HCT116 (cell line): ENCODE measurements around the gene PIP4K2A. TPM values are rescaled to one million over a fixed set of nuclear protein-coding genes. Genes with fewer than 3 reads are reported as not detected.

Source experiments
- ATAC-seq: fragments of 200-7000 bp; cut with Tn5 transposase; 2 replicates; pipeline ENCODE4 v1.9.1; 2020; ENCODE audit warnings: mild to moderate bottlenecking, moderate library complexity
- BruUV-seq: library from RNA; stranded (reverse); fragments of 400-500 nt; replicated peaks from 2 replicates; lab custom pipeline; 2021; lab: Mats Ljungman, UMichigan
- CTCF ChIA-PET: fragments of 300-600 bp; sonication (Branson Sonifier 250); formaldehyde crosslinking; loops from one replicate; lab custom pipeline; 2021; ENCODE audit warnings: antibody characterized with exemption; lab: Charles Lee
- POLR2A ChIA-PET: fragments of 300-600, 350-600 bp; sonication (Branson Sonifier 250); formaldehyde crosslinking; loops from one replicate; lab custom pipeline; 2021; ENCODE audit warnings: antibody characterized with exemption; lab: Charles Lee
- RAD21 ChIA-PET, 2 experiments: fragments of 300-600 bp; sonication (Branson Sonifier 250); formaldehyde crosslinking; loops; one replicate each; lab custom pipeline; 2023; ENCODE audit warnings: low total read pairs in 2 of 2; ENCODE audit not compliant: uncharacterized antibody in 2 of 2, unreplicated experiment in 2 of 2, low non-redundant PET in 1 of 2; lab: Charles Lee
- DNase-seq: peaks from one replicate; pipeline ENCODE4 v3.0.0-alpha.2; 2010; ENCODE audit warnings: low read depth, low spot score
- H2AFZ ChIP-seq: fragments of 200-600 bp; shearing (Covaris generic), sonication (generic); 2 replicates; pipeline ENCODE4 v1.6.1; 2017; ENCODE audit warnings: low read depth, mixed run types, mixed read lengths, antibody characterized with exemption, low read length; ENCODE audit not compliant: poor library complexity, severe bottlenecking
- H3K27ac ChIP-seq: 2 replicates; pipeline ENCODE4 v1.5.1; 2012; ENCODE audit warnings: low read depth, low read length
- H3K27me3 ChIP-seq: fragments of 200-600 bp; sonication (generic); 2 replicates; pipeline ENCODE4 v1.6.1; 2016; ENCODE audit warnings: mixed run types, low read length, mixed read lengths; ENCODE audit not compliant: insufficient read depth
- H3K36me3 ChIP-seq, 2 experiments: fragments of 200-500 bp in 1 of 2; fragments of 200-600 bp in 1 of 2; sonication (Bioruptor generic) in 1 of 2; sonication (generic) in 1 of 2; 2 replicates each; pipeline versions ENCODE4 v1.5.1 to v1.6.1; 2014 to 2016; ENCODE audit warnings: low read length in 2 of 2, inconsistent platforms in 1 of 2, mixed read lengths in 1 of 2, mixed run types in 1 of 2; ENCODE audit not compliant: insufficient read depth in 2 of 2, control insufficient read depth in 1 of 2
- H3K4me1 ChIP-seq, 2 experiments: fragments of 200-600 bp in 1 of 2; sonication (generic) in 1 of 2; 2 replicates each; pipeline versions ENCODE4 v1.5.1 to v1.6.1; 2012 to 2017; ENCODE audit warnings: low read length in 2 of 2, inconsistent platforms in 1 of 2, mild to moderate bottlenecking in 1 of 2, mixed read lengths in 1 of 2, mixed run types in 1 of 2, moderate library complexity in 1 of 2; ENCODE audit not compliant: insufficient read depth in 2 of 2, control insufficient read depth in 1 of 2
- H3K4me2 ChIP-seq: fragments of 200-600 bp; sonication (generic); 2 replicates; pipeline ENCODE4 v1.6.1; 2017; ENCODE audit warnings: mixed run types, low read length, mixed read lengths
- H3K4me3 ChIP-seq, 2 experiments: fragments of 200-600 bp in 1 of 2; sonication (generic) in 1 of 2; replicated peaks in 1 of 2; 2 replicates each; pipeline ENCODE4 v1.5.1; 2011 to 2016; ENCODE audit warnings: low read length in 2 of 2, control low read depth in 1 of 2, low read depth in 1 of 2, mild to moderate bottlenecking in 1 of 2, mixed read lengths in 1 of 2, mixed run types in 1 of 2
- H3K79me2 ChIP-seq: fragments of 200-600 bp; sonication (generic); 2 replicates; pipeline ENCODE4 v1.6.1; 2017; ENCODE audit warnings: mild to moderate bottlenecking, mixed run types, low read length, moderate library complexity, mixed read lengths; ENCODE audit not compliant: insufficient read depth
- H3K9ac ChIP-seq: fragments of 200-600 bp; sonication (generic); 2 replicates; pipeline ENCODE4 v1.6.1; 2016; ENCODE audit warnings: low read length, mixed read lengths
- H3K9me2 ChIP-seq: fragments of 200-600 bp; sonication (generic), shearing (Covaris generic); 2 replicates; pipeline ENCODE4 v1.6.1; 2017; ENCODE audit warnings: mixed run types, mild to moderate bottlenecking, moderate library complexity; ENCODE audit not compliant: insufficient read depth
- H3K9me3 ChIP-seq, 2 experiments: fragments of 200-500 bp in 1 of 2; fragments of 200-600 bp in 1 of 2; sonication (Bioruptor generic) in 1 of 2; sonication (generic) in 1 of 2; 2 replicates each; pipeline ENCODE4 v1.6.1; 2014 to 2017; ENCODE audit warnings: low read length in 2 of 2, mixed read lengths in 2 of 2, inconsistent platforms in 1 of 2, low read depth in 1 of 2, mild to moderate bottlenecking in 1 of 2, mixed run types in 1 of 2, moderate library complexity in 1 of 2; ENCODE audit not compliant: control insufficient read depth in 1 of 2, insufficient read depth in 1 of 2
- H4K20me1 ChIP-seq: fragments of 200-600 bp; sonication (generic), shearing (Covaris generic); 2 replicates; pipeline ENCODE4 v1.6.1; 2017; ENCODE audit warnings: mixed run types, mild to moderate bottlenecking, moderate library complexity; ENCODE audit not compliant: insufficient read depth
- CBX3 ChIP-seq: IDR thresholded peaks from 2 replicates; pipeline ENCODE4 v1.6.1; 2012; ENCODE audit warnings: low read depth
- CEBPB ChIP-seq: IDR thresholded peaks from 2 replicates; pipeline ENCODE4 v1.6.1; 2012; ENCODE audit warnings: low read depth
- EZH2phosphoT487 ChIP-seq: fragments of 200-600 bp; IDR thresholded peaks from 2 replicates; pipeline ENCODE4 v1.6.1; 2018; ENCODE audit warnings: antibody characterized with exemption, borderline replicate concordance
- FOSL1 ChIP-seq: IDR thresholded peaks from 2 replicates; pipeline ENCODE4 v1.6.1; 2012; ENCODE audit warnings: low read depth
- POLR2AphosphoS5 ChIP-seq: IDR thresholded peaks from 2 replicates; pipeline ENCODE4 v1.6.1; 2011; ENCODE audit warnings: mild to moderate bottlenecking, low read depth, low read length, moderate library complexity
- RAD21 ChIP-seq: IDR thresholded peaks from 2 replicates; pipeline ENCODE4 v1.6.1; 2012; ENCODE audit warnings: low read depth, mild to moderate bottlenecking
- YY1 ChIP-seq: IDR thresholded peaks from 2 replicates; pipeline ENCODE4 v1.6.1; 2011; ENCODE audit warnings: low read length, low read depth, moderate library complexity, mild to moderate bottlenecking; ENCODE audit not compliant: insufficient replicate concordance; ENCODE audit errors: extremely low read depth
- ZFX ChIP-seq: fragments of 450-650 bp; IDR thresholded peaks from 2 replicates; pipeline ENCODE4 v1.6.1; 2017
- ZNF274 ChIP-seq: fragments of 200-500 bp; sonication (Bioruptor generic); IDR thresholded peaks from 2 replicates; pipeline ENCODE4 v1.6.1; 2014; ENCODE audit warnings: mild to moderate bottlenecking, low read depth, low read length, inconsistent platforms
- intact Hi-C: fragments of 100-400 bp; cut with micrococcal nuclease; formaldehyde crosslinking; loops from 2 replicates; pipeline ENCODE4 v1.10.0; 2022
- total RNA-seq: library from RNA; stranded (reverse); gene quantifications from one replicate; pipeline ENCODE4 v1.2.1, GENCODE V29; 2021; ENCODE audit not compliant: unreplicated experiment
- TF ChIP-seq, protein P1 (sequence below), 3 experiments: fragments of 200-600 bp in 1 of 3; sonication (generic) in 1 of 3; IDR thresholded peaks in 2 of 3; conservative IDR thresholded peaks in 1 of 3; 2 replicates each; pipeline ENCODE4 v1.5.1; 2012 to 2017; ENCODE audit warnings: low read depth in 2 of 3, low read length in 2 of 3, antibody characterized with exemption in 1 of 3, borderline replicate concordance in 1 of 3, control low read depth in 1 of 3, mild to moderate bottlenecking in 1 of 3, mixed read lengths in 1 of 3, mixed run types in 1 of 3, moderate library complexity in 1 of 3; ENCODE audit not compliant: insufficient read depth in 1 of 3
- TF ChIP-seq, protein P2 (sequence below): IDR thresholded peaks from 2 replicates; pipeline ENCODE4 v1.6.1; 2012
- TF ChIP-seq, protein P3 (sequence below): IDR thresholded peaks from 2 replicates; pipeline ENCODE4 v1.6.1; 2012; ENCODE audit warnings: low read depth

Gene PIP4K2A
- total RNA-seq, 1 experiment from 2014 or later, result 41.9 TPM

DNA sequence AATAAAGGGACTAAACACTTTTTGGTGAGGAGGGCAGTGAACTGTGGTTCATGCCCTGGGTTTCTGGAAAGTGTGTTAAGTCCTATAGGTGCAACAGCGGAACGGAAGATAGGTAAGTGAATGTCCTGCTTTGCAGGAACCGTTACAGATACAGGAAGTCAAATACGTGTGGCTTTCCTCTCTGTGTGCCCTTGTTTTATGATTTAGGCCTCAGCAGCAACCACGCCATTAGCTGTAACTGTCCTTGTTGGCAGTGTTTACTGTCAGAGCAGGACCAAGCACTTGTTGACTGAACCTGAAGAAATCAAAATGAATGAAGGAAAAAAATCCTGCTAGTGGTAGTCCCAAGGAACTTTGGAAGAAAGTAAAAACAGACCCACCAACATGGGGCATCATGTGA is 150.3 kb downstream of the PIP4K2A start (continued):
- TF ChIP-seq, protein P1, sequence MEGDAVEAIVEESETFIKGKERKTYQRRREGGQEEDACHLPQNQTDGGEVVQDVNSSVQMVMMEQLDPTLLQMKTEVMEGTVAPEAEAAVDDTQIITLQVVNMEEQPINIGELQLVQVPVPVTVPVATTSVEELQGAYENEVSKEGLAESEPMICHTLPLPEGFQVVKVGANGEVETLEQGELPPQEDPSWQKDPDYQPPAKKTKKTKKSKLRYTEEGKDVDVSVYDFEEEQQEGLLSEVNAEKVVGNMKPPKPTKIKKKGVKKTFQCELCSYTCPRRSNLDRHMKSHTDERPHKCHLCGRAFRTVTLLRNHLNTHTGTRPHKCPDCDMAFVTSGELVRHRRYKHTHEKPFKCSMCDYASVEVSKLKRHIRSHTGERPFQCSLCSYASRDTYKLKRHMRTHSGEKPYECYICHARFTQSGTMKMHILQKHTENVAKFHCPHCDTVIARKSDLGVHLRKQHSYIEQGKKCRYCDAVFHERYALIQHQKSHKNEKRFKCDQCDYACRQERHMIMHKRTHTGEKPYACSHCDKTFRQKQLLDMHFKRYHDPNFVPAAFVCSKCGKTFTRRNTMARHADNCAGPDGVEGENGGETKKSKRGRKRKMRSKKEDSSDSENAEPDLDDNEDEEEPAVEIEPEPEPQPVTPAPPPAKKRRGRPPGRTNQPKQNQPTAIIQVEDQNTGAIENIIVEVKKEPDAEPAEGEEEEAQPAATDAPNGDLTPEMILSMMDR (IDR thresholded peaks at IDR 0.05 in 2 of 3, conservative IDR thresholded peaks at IDR 0.05 in 1 of 3; ENCODE audit: borderline replicate concordance in 1 of 3, insufficient read depth in 1 of 3, low read depth in 2 of 3, low read length in 2 of 3), result no peak
- TF ChIP-seq CEBPB, result no peak

DNA sequence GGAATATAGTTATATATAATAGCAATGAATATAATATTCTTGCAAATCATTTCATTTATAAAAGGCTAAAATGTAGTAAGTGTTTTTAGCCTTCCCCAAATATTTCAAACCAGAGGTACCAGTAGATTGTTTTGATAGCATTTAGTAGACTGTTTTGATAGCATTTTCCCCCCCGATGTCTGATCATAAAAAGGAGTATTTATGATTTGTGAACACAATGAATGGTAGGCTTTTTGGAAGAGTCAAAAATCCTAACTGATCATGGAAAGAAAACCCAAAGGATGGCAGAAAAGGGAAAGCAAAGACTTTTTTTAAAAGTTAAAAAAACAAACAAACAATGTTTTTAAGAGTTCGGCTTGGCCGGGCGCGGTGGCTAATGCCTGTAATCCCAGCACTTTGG is 152.5 kb downstream of the PIP4K2A start:
- Histone ChIP-seq H3K27me3 (no peaks in the 10 kb centered on the region), H3K36me3 (0 out of 4 replicates have a peak, but pooled peaks cover 0 to 11% of the 10 kb centered on the region in 2 experiments), H3K4me3 (no peak overlapping the region), H4K20me1 (0 out of 2 replicates have a peak, but pooled peaks cover 5% of the 10 kb centered on the region), H3K79me2 (peaks cover 4% of the 10 kb centered on the region; the same call in 1 of the 2 replicates), H3K9ac (no peak overlapping the region), H3K9me3 (no peaks in the 10 kb centered on the region), H2AFZ (no peak overlapping the region), H3K9me2 (no peaks in the 10 kb centered on the region), H3K27ac (no peak overlapping the region), H3K4me2 (no peak overlapping the region), H3K4me1 (no peaks in the 10 kb centered on the region)
- BruUV-seq, result no TSS peak
- no peak for ATAC-seq
- no peak for DNase-seq
- RAD21 ChIA-PET, result no interaction called here
- TF ChIP-seq RAD21 (no peak), ZNF274 (no peak), FOSL1 (no peak), ZFX (no peak), POLR2AphosphoS5 (no peak), YY1 (no peak), EZH2phosphoT487 (no peak), CBX3 (no peak), CEBPB (no peak)
- TF ChIP-seq, protein P2, sequence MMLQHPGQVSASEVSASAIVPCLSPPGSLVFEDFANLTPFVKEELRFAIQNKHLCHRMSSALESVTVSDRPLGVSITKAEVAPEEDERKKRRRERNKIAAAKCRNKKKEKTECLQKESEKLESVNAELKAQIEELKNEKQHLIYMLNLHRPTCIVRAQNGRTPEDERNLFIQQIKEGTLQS, result no peak
- TF ChIP-seq, protein P3, sequence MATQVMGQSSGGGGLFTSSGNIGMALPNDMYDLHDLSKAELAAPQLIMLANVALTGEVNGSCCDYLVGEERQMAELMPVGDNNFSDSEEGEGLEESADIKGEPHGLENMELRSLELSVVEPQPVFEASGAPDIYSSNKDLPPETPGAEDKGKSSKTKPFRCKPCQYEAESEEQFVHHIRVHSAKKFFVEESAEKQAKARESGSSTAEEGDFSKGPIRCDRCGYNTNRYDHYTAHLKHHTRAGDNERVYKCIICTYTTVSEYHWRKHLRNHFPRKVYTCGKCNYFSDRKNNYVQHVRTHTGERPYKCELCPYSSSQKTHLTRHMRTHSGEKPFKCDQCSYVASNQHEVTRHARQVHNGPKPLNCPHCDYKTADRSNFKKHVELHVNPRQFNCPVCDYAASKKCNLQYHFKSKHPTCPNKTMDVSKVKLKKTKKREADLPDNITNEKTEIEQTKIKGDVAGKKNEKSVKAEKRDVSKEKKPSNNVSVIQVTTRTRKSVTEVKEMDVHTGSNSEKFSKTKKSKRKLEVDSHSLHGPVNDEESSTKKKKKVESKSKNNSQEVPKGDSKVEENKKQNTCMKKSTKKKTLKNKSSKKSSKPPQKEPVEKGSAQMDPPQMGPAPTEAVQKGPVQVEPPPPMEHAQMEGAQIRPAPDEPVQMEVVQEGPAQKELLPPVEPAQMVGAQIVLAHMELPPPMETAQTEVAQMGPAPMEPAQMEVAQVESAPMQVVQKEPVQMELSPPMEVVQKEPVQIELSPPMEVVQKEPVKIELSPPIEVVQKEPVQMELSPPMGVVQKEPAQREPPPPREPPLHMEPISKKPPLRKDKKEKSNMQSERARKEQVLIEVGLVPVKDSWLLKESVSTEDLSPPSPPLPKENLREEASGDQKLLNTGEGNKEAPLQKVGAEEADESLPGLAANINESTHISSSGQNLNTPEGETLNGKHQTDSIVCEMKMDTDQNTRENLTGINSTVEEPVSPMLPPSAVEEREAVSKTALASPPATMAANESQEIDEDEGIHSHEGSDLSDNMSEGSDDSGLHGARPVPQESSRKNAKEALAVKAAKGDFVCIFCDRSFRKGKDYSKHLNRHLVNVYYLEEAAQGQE, result no peak
- intact Hi-C loops, result no loop called here
- POLR2A ChIA-PET, result no interaction called here
- CTCF ChIA-PET, result no interaction called here
